Psoas muscle (tissue), 8 donors: ENCODE measurements around the gene NR1I3. TPM values are rescaled to one million over a fixed set of nuclear protein-coding genes. Genes with fewer than 3 reads are reported as not detected.
"Not testable (repeated sequence)": the region's sequence is repeated elsewhere in the genome, so short reads cannot be mapped to it uniquely, and the experiment has no call there.

Experiments
- ATAC-seq, 4 donors: fragments of 200-7000 bp; cut with Tn5 transposase; one replicate each; pipeline ENCODE4 v1.9.1; 2020; ENCODE audit warnings: moderate library complexity in 3 of 4, mild to moderate bottlenecking in 2 of 4
- DNase-seq, 2 donors: peaks; one replicate each; pipeline ENCODE4 v3.0.0-alpha.2; 2020
- H3K27ac ChIP-seq: fragments of 200-600 bp; one replicate; pipeline ENCODE4 v1.8.0; 2022
- H3K27me3 ChIP-seq, 3 donors: fragments of 200-600 bp in 1 of 3; one replicate each; pipeline versions ENCODE4 v1.6.1 to v1.8.0; 2013 to 2022; ENCODE audit warnings: low read length in 2 of 3, mild to moderate bottlenecking in 2 of 3, moderate library complexity in 1 of 3; ENCODE audit not compliant: insufficient read depth in 3 of 3
- H3K36me3 ChIP-seq, 2 donors: fragments of 200-600 bp in 1 of 2; one replicate each; pipeline versions ENCODE4 v1.6.1 to v1.8.0; 2013 to 2022; ENCODE audit warnings: low read depth in 1 of 2, mild to moderate bottlenecking in 1 of 2, moderate library complexity in 1 of 2; ENCODE audit not compliant: insufficient read depth in 1 of 2
- H3K4me1 ChIP-seq: fragments of 200-600 bp; one replicate; pipeline ENCODE4 v1.8.0; 2022
- H3K4me3 ChIP-seq: fragments of 200-600 bp; one replicate; pipeline ENCODE4 v1.8.0; 2022; ENCODE audit warnings: mild to moderate bottlenecking
- H3K9me3 ChIP-seq: fragments of 200-600 bp; one replicate; pipeline ENCODE4 v1.8.0; 2022
- WGBS, 3 donors: extraction: QIAGEN DNeasy Blood & Tissue Kit; methylation state at CpG; one replicate each; pipeline versions ENCODE4 v1.1.6 to v1.1.7; 2013; 5-methylcytosine and 5-hydroxymethylcytosine counted together
- intact Hi-C, 2 donors: fragments of 100-400 bp; cut with DNase I; formaldehyde crosslinking; loops; one replicate each; pipeline versions ENCODE4 v1.11.0 to v1.14.2; 2022
- polyA plus RNA-seq, 3 donors: library from polyadenylated mRNA; stranded (reverse); fragments of 200-250 nt; gene quantifications; one replicate each; pipeline ENCODE4 v1.2.3, GENCODE V29; 2013
- total RNA-seq, 4 donors: library from RNA; stranded (reverse); fragmentation: NEBNext Ultra II Directional in 2 of 4; extraction: Animal tissue kit (Norgen Biotek cat#: 25700) in 2 of 4; gene quantifications; one replicate each; pipeline versions ENCODE4 v1.2.1 to v1.2.4, GENCODE V29; 2021 to 2023
- TF ChIP-seq, protein P1 (sequence below): fragments of 200-600 bp; IDR thresholded peaks from one replicate; pipeline ENCODE4 v1.8.0; 2022; ENCODE audit warnings: antibody characterized with exemption
- donor health status: healthy with polysubstance abuse.
- donor health status: DM: no; HTN: no; CAD: no; lungs with moderate emphysema.
- donor health status: Bipolar disorder and iron deficiency.
- donor health status: healthy.
- donor health status: DM: yes; HTN: yes; CAD: no.
- donor health status: DM: no; HTN: no; CAD: no.
- donor health status: DM: no; HTN: no; CAD: no.
- donor health status: DM: yes; HTN: yes; CAD: no.

The NR1I3 gene
- total and polyA plus RNA-seq, 7 donors = 0.17 to 0.42 (median 0.25) TPM; not detected in 4

DNA sequence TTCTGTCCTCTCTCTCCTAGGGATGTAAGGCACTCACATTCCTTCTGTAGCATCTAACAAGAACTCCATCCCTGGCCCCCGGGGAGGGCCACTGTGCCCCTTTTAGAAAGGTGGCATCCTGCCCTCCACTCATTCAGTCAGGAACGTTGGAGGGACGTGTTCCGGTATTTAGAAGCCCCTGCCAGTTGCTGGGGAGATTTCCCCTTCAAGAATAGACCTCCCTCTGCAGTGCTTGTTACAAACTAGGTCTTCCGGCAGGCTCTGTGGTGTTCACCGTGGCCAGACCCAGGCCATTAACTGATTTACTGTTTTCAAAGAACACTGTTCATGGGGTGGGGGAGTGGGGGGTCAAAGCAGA is 21.3 kb upstream of the NR1I3 start:
- no peak for DNase-seq
- Histone ChIP-seq H3K9me3 (peaks cover 9% of the 10 kb centered on the region), H3K36me3 (no peaks in the 10 kb centered on the region), H3K27ac (no peak overlapping the region), H3K4me1 (peaks cover 7% of the 10 kb centered on the region), H3K4me3 (peak overlapping the region; percentile 57), H3K27me3 (peaks cover 3 to 37% (median 17%) of the 10 kb centered on the region in 3 donors)
- intact Hi-C loops = no loop called here
- no peak for ATAC-seq
- TF ChIP-seq, protein P1, sequence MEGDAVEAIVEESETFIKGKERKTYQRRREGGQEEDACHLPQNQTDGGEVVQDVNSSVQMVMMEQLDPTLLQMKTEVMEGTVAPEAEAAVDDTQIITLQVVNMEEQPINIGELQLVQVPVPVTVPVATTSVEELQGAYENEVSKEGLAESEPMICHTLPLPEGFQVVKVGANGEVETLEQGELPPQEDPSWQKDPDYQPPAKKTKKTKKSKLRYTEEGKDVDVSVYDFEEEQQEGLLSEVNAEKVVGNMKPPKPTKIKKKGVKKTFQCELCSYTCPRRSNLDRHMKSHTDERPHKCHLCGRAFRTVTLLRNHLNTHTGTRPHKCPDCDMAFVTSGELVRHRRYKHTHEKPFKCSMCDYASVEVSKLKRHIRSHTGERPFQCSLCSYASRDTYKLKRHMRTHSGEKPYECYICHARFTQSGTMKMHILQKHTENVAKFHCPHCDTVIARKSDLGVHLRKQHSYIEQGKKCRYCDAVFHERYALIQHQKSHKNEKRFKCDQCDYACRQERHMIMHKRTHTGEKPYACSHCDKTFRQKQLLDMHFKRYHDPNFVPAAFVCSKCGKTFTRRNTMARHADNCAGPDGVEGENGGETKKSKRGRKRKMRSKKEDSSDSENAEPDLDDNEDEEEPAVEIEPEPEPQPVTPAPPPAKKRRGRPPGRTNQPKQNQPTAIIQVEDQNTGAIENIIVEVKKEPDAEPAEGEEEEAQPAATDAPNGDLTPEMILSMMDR = no peak
- 27 to 38% (median 35%) methylated on average over 6 of the region's 6 CpGs for WGBS, 3 donors

DNA sequence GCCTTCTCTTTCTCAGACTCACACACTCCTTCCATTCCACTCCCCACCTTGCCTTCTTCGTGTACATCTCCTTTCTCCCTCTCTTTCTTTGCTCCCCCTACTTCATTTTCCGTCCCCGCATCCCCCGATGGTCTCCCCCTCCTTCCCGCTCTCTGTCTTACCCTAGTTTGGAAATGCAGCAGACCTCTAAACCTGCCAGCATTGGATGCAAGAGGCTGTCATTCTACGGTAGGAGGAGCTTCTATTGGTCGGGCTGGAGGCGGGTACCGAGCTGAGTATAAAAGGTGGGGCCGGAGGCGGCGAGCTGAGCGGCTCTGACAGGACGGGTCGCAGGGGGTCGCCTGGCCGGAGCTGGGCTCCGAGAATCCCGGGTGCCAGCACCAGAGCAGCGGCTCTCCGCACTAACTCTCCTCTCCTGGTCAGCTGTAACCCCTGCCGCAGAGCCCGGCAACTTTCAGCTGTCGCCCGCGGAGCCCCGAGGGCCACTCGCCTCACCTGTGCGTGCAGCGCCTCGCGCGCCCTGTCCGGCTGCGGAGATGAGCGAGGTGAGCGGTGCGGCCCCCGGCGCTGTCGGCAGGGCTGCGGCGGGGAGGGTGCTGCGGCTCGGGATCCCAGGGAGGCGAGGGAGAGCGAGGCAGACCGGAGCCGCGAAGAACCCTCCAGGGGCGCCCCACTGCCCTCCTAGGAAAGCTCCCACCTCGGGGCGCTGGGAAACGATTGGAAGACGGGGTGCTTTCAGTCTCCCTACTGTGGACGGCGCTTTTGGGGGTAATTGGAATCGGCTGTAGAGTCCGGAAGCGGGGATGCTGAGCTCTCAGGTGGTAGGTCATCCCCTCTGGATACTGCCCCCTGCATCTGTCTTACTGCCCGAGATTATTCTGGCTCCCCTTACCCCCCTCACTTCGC is 20.7 kb upstream of the NR1I3 start, which contains the start of gene PCP4L1:
PCP4L1 (plus strand) TSS at position 307 of the 906 bp plus-strand sequence; CDS start at position 537, 230 bp downstream.
- intact Hi-C loops = no loop called here
- DNase-seq (peak; percentile 19 to 46), ATAC-seq (peak in 3 of 4 donors; percentile 36 to 67 (median 40))
- Histone ChIP-seq H3K4me1 (peaks cover 7% of the 10 kb centered on the region), H3K27ac (no peak within 1 kb of the TSS), H3K27me3 (peaks cover 3 to 37% (median 17%) of the 10 kb centered on the region in 3 donors), H3K4me3 (peak within 1 kb of the TSS; percentile 57), H3K9me3 (peaks cover 9% of the 10 kb centered on the region), H3K36me3 (no peaks in the 10 kb centered on the region)
- 2% methylated on average over 53 to 62 of the region's 62 CpGs for WGBS, 3 donors
- TF ChIP-seq, protein P1 = no peak

DNA sequence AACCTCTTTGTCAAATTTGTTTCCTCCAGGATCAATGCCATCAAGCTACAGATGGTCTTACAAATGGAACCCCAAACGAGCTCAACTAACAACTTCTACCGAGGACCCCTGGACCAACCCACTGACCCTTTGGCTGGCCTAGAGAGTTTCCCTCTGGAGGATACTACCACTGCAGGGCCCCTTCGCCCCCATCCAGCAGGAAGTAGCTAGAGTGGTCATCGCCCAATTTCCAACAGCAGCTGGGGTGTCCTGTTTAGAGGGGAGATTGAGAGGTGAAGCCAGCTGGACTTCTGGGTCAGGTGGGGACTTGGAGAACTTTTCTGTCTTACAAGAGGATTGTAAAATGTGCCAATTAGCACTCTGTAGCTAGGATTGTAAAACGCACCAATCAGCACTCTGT is 19.1 kb upstream of the NR1I3 start:
- H3K4me1 ChIP-seq, DNase-seq, intact Hi-C loops, H3K36me3 ChIP-seq, ATAC-seq, H3K27ac ChIP-seq, H3K9me3 ChIP-seq, H3K4me3 ChIP-seq: not testable (repeated sequence)
- WGBS, 3 donors = 94 to 97% (median 95%) methylated on average over 5 of the region's 5 CpGs
- H3K27me3 ChIP-seq = peaks cover 3 to 37% (median 17%) of the 10 kb centered on the region in 3 donors

DNA sequence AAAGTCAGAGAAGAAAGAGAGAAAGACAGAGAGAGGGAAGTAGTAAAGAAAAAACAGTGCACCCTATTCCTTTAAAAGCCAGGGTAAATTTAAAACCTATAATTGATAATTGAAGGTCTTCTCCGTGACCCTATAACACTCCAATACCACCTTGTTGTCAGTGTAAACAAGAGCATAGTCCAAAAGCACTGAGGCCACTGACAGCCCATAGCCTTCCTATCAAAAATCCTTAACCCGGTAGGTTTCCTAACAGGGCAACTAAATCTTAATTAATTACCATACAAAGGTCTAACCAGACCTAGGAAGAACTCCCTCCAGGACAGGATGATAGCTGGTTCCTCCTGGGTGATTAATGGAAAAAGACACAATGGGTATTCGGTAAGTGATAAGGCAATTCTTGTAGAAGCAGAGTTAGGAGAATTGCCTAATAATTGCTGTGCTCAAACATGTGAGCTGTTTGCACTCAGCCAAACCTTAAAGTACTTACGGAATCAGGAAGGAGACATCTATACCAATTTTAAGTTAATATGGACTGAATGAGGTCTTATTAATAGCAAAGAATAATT is 18.0 kb upstream of the NR1I3 start:
- H3K36me3 ChIP-seq, ATAC-seq, H3K4me3 ChIP-seq, intact Hi-C loops, DNase-seq, H3K27ac ChIP-seq, H3K9me3 ChIP-seq, H3K4me1 ChIP-seq: not testable (repeated sequence)
- H3K27me3 ChIP-seq = peaks cover 3 to 36% (median 17%) of the 10 kb centered on the region in 3 donors
- 89 to 91% (median 89%) methylated on average over 4 of the region's 4 CpGs for WGBS, 3 donors

DNA sequence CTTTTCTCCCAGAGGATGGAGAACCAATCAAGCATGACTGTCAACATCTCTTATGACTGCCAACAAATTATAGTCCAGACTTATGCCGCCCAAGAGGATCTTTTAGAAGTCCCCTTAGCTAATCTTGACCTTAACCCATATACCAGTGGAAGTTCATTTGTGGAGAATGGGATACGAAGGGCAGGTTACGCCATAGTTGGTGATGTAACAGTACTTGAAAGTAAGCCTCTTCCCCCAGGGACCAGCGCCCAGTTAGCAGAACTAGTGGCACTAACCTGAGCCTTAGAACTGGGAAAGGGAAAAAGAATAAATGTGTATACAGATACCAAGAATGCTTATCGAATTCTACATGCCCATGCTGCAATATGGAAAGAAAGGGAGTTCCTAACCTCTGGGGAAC is 17.3 kb upstream of the NR1I3 start:
- H3K36me3 ChIP-seq, H3K27ac ChIP-seq, ATAC-seq, H3K4me1 ChIP-seq, intact Hi-C loops, H3K9me3 ChIP-seq, DNase-seq, H3K4me3 ChIP-seq: not testable (repeated sequence)
- peaks cover 2 to 32% (median 14%) of the 10 kb centered on the region in 3 donors for H3K27me3 ChIP-seq
- 71 to 80% (median 77%) methylated on average over 5 of the region's 5 CpGs for WGBS, 3 donors

DNA sequence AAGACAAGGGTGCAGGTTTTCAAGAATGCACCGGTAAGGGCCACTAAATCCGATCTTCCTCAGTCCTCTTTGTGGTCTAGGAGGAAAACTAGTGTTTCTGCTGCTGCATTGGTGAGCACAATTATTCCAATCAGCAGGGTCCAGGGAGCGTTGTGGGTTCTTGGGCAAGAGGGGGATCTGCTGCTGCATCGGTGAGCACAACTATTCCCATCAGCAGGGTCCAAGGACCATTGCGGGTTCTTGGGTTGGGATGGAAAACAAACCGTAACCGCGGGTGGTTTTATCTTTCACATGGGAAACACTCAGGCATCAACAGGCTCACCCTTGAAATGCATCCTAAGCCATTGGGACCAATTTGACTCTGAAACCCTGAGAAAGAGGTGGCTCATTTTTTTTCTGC is 13.6 kb upstream of the NR1I3 start:
- Histone ChIP-seq H3K36me3 (no peaks in the 10 kb centered on the region), H3K27me3 (no peaks in the 10 kb centered on the region), H3K27ac (no peak overlapping the region), H3K4me1 (no peaks in the 10 kb centered on the region), H3K9me3 (peaks cover under 1% of the 10 kb centered on the region), H3K4me3 (no peak overlapping the region)
- WGBS, 3 donors = 88 to 96% (median 90%) methylated on average over 8 of the region's 8 CpGs
- TF ChIP-seq, protein P1 = no peak
- intact Hi-C loops = no loop called here
- ATAC-seq = no peak
- DNase-seq = no peak
